Measurements from ENCODE around the gene SELENOM.
"Not testable (repeated sequence)": the region's sequence is repeated elsewhere in the genome, so short reads cannot be mapped to it uniquely, and the experiment has no call there.

The SELENOM gene

GRCh38 chr22:31068970-31069369, 38.4 kb downstream of the SELENOM start:
- no peaks in the 10 kb centered on the region for H3K36me3 ChIP-seq
- TF ChIP-seq Cebpa-rat (IDR thresholded peaks at IDR 0.05): no peak
- no peaks in the 10 kb centered on the region for H3K27me3 ChIP-seq
- H3K4me3 ChIP-seq: no peak overlapping the region
- no peaks in the 10 kb centered on the region for H4K20me1 ChIP-seq
- no peaks in the 10 kb centered on the region for H3K9me3 ChIP-seq
- no peak overlapping the region for H3K9ac ChIP-seq
- H3K27ac ChIP-seq: no peak overlapping the region
- H3K4me1 ChIP-seq: peaks cover 22% of the 10 kb centered on the region
- H3K4me2 ChIP-seq: peak overlapping the region; percentile 54

GRCh38 chr22:31064369-31064768, 43.0 kb downstream of the SELENOM start:
- no peaks in the 10 kb centered on the region for H3K36me3 ChIP-seq
- TF ChIP-seq Cebpa-rat (IDR thresholded peaks at IDR 0.05): no peak
- H4K20me1 ChIP-seq: no peaks in the 10 kb centered on the region
- peaks cover 12% of the 10 kb centered on the region for H3K4me1 ChIP-seq
- H3K4me2 ChIP-seq: no peak overlapping the region
- H3K27me3 ChIP-seq: no peaks in the 10 kb centered on the region
- H3K27ac ChIP-seq: no peak overlapping the region
- H3K4me3 ChIP-seq: no peak overlapping the region
- no peaks in the 10 kb centered on the region for H3K9me3 ChIP-seq
- H3K9ac ChIP-seq: no peak overlapping the region

- Histone ChIP-seq H3K4me1 (no peaks in the 10 kb centered on the region), H3K36me3 (no peaks in the 10 kb centered on the region), H4K20me1 (no peaks in the 10 kb centered on the region), H3K27me3 (no peaks in the 10 kb centered on the region), H3K9ac (no peak overlapping the region), H3K4me2 (no peak overlapping the region), H3K4me3 (no peak overlapping the region), H3K27ac (no peak overlapping the region), H3K9me3 (no peaks in the 10 kb centered on the region)
- no peak for TF ChIP-seq Cebpa-rat (IDR thresholded peaks at IDR 0.05)
Measured at GRCh38 chr22:31062566-31063230, 44.7 kb downstream of the SELENOM start.

- H3K4me3 ChIP-seq, H3K4me1 ChIP-seq, H3K36me3 ChIP-seq, H3K9ac ChIP-seq, H3K27ac ChIP-seq, H3K9me3 ChIP-seq, H3K4me2 ChIP-seq, H3K27me3 ChIP-seq, H4K20me1 ChIP-seq: not testable (repeated sequence)
Measured at GRCh38 chr22:31059663-31060062, 47.7 kb downstream of the SELENOM start.

GRCh38 chr22:31056986-31057599, 50.3 kb downstream of the SELENOM start:
- no peaks in the 10 kb centered on the region for H3K9me3 ChIP-seq
- no peak overlapping the region for H3K4me3 ChIP-seq
- H3K9ac ChIP-seq: no peak overlapping the region
- H3K4me1 ChIP-seq: no peaks in the 10 kb centered on the region
- no peaks in the 10 kb centered on the region for H3K27me3 ChIP-seq
- TF ChIP-seq Cebpa-rat (IDR thresholded peaks at IDR 0.05): no peak
- no peak overlapping the region for H3K27ac ChIP-seq
- H4K20me1 ChIP-seq: no peaks in the 10 kb centered on the region
- no peak overlapping the region for H3K4me2 ChIP-seq
- H3K36me3 ChIP-seq: no peaks in the 10 kb centered on the region

- H3K9ac ChIP-seq: no peak overlapping the region
- no peaks in the 10 kb centered on the region for H3K27me3 ChIP-seq
- H4K20me1 ChIP-seq: no peaks in the 10 kb centered on the region
- 0 out of 2 replicates have a peak, but pooled peaks cover under 1% of the 10 kb centered on the region for H3K4me1 ChIP-seq
- no peak overlapping the region for H3K4me2 ChIP-seq
- H3K4me3 ChIP-seq: no peak overlapping the region
- H3K36me3 ChIP-seq: no peaks in the 10 kb centered on the region
- H3K9me3 ChIP-seq: no peaks in the 10 kb centered on the region
- H3K27ac ChIP-seq: no peak overlapping the region
- TF ChIP-seq Cebpa-rat (IDR thresholded peaks at IDR 0.05): no peak
Measured at GRCh38 chr22:31055635-31056159, 51.7 kb downstream of the SELENOM start.

GRCh38 chr22:31055117-31055634, 52.2 kb downstream of the SELENOM start:
- H3K4me3 ChIP-seq: no peak overlapping the region
- no peak overlapping the region for H3K27ac ChIP-seq
- H3K9ac ChIP-seq: 0 out of 2 replicates have a peak overlapping the region, but pooled peaks have one; percentile 21
- H4K20me1 ChIP-seq: no peaks in the 10 kb centered on the region
- H3K27me3 ChIP-seq: no peaks in the 10 kb centered on the region
- H3K4me2 ChIP-seq: no peak overlapping the region
- no peak for TF ChIP-seq Cebpa-rat (IDR thresholded peaks at IDR 0.05)
- H3K9me3 ChIP-seq: no peaks in the 10 kb centered on the region
- H3K4me1 ChIP-seq: peaks cover 5% of the 10 kb centered on the region
- H3K36me3 ChIP-seq: no peaks in the 10 kb centered on the region
